ENCODE measurements around the gene ABI3BP.

- TF ChIP-seq CTCF (conservative IDR thresholded peaks at IDR 0.05; ENCODE audit: low read depth in 2 of 2) (no peak), JUNB (IDR thresholded peaks at IDR 0.05; ENCODE audit: unreplicated experiment) (no peak), EZH2 (IDR thresholded peaks at IDR 0.05; ENCODE audit: low read depth, unreplicated experiment) (no peak), REST (IDR thresholded peaks at IDR 0.05; ENCODE audit: unreplicated experiment) (no peak), POLR2AphosphoS5 (IDR thresholded peaks at IDR 0.05; ENCODE audit: low read depth) (no peak), ZNF331 (CRISPR knock-in tag; IDR thresholded peaks at IDR 0.05; ENCODE audit: low read depth) (no peak), EZH2phosphoT487 (IDR thresholded peaks at IDR 0.05; ENCODE audit: unreplicated experiment) (no peak), ETS1 (IDR thresholded peaks at IDR 0.05) (no peak), STAT1 (IDR thresholded peaks at IDR 0.05; ENCODE audit: unreplicated experiment) (no peak), NANOG (IDR thresholded peaks at IDR 0.05; ENCODE audit: borderline replicate concordance) (no peak), CREB1 (CRISPR knock-in tag; IDR thresholded peaks at IDR 0.05; ENCODE audit: low read depth) (no peak), ZNF114 (CRISPR knock-in tag; IDR thresholded peaks at IDR 0.05) (no peak)
These were observed 65.4 kb downstream of the ABI3BP start for GRCh38 chr3:100927775-100928174.

All from GM23338 (cell line).